ENCODE results near the gene AGAP1.

Gene AGAP1

DNA sequence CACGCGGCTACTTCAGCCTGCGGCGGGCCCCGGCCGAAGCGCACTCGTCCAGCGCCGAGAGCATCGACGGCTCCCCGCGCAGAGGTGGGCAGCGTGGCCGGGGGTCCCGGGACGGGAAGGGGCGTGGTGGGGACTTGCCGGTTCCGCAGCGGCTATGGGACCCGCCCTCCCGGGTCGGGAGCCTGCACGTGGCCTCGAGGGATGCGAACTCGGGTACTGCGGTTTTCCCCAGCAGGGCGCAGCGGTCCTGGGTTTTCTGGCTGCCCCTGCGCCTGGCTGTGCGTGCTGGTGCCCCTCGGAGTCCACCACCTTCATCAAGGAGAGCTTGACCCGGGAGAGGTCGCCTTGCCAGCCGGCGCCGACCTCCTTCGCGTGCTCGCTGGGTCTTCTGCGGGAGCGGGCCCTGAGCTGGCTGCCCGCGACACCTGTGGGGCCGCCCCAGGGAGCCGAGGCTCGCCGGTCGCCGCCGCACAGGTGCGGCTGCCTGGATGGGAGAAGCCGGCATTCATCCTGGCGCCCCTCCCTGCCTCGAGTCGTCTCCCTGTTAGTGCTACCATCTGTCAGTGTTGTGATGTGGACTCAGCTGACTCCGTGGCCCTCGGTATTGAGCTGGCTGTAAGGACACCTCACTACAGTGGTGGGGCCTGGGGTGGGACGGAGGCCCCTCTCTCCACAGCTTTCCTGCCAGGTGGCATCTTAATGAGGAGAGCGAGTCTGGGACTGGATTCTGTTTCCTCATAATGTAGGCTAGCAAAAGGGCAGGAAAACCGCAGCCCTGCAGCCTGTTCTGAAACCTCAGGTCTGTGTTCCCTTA lies 177.3 kb downstream of the AGAP1 start:
- DNase-seq: no peak

DNA sequence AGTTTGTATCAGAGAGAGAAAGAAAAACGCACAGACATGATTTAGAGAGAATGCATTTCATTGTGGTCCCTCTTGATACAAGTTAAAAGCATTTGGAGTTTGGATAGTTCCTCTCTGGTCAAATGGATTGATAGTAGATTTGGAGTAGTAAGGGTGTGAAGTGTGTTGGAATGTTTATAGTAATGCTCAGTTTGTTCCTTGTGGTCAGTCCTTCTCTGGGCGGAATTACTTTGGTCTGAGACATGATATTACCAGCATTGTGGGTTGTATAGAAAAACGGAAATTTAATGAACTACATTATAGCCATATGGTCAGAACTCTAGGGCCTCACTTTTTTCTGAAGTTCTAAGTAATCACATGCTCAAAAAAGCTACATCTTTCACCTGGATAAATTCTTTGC lies 178.9 kb downstream of the AGAP1 start:
- DNase-seq: no peak

- no peak for DNase-seq
These were observed 180.3 kb downstream of the AGAP1 start for GRCh38 chr2:235674146-235674545.

- DNase-seq: no peak
These were observed 181.0 kb downstream of the AGAP1 start for GRCh38 chr2:235674812-235675211.

- no peak for DNase-seq
These were observed 182.1 kb downstream of the AGAP1 start for GRCh38 chr2:235675678-235676535.

- no peak for DNase-seq
These were observed 182.6 kb downstream of the AGAP1 start for GRCh38 chr2:235676536-235676799.

GRCh38 chr2:235677276-235677788 lies 183.5 kb downstream of the AGAP1 start:
- DNase-seq: no peak

DNA sequence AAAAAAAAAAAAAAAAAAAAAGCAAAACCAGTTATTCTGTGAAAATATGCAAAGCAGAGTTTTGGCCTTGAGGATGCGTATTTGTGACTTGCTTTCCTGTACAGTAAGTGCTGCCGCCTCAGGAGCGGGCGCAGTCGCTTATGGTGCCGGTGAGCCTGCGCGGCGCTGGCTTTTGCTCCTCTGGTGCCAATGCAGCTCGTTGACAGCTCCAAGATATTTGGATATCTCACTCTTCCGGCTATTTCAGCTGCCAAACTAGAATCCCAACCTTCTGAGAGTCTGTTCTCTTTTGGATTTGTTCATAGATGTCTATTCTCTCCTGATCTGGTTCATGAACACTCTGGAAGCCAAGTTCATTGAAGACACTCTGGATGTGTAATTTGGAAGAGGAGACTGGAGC lies 184.1 kb downstream of the AGAP1 start:
- no peak for DNase-seq

DNA sequence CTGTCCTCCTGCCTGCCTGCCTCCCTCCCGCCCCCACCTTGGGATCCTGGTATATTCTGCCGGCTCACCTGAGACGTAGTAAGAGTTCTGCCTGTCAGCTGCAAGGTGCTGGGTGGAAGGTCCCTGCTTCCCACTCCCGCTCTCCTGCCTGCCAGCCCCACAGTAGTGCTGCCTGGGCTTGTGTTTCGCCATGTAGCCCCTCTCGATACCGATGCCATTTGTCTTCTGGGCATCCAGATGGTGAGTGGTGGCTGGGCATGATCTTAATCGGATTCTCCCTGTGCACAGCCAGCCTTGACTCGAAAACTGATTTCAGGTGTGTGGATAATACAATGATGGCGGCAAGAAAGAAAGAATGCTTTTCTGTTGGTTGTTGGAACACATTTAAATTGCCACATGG lies 184.9 kb downstream of the AGAP1 start:
- no peak for DNase-seq

DNA sequence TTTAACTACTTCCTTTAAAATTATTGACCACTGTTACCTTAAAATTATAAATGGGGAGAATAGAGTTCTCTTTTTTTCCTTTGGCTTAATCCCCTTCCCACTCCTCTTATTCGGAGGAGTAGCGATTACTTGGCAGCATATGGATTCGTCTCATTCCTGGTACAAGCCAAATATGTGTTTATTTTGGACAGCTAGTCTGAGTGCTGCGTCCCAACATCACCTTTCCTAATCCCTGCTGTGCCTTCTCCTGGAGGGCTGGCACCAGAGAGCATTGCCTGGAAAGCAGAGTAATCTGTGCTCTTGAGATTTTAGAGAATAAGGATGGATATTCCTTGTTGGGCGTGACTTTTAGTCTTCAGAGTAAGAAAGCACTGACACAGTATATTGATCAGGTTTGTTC lies 185.6 kb downstream of the AGAP1 start:
- DNase-seq: no peak

DNA sequence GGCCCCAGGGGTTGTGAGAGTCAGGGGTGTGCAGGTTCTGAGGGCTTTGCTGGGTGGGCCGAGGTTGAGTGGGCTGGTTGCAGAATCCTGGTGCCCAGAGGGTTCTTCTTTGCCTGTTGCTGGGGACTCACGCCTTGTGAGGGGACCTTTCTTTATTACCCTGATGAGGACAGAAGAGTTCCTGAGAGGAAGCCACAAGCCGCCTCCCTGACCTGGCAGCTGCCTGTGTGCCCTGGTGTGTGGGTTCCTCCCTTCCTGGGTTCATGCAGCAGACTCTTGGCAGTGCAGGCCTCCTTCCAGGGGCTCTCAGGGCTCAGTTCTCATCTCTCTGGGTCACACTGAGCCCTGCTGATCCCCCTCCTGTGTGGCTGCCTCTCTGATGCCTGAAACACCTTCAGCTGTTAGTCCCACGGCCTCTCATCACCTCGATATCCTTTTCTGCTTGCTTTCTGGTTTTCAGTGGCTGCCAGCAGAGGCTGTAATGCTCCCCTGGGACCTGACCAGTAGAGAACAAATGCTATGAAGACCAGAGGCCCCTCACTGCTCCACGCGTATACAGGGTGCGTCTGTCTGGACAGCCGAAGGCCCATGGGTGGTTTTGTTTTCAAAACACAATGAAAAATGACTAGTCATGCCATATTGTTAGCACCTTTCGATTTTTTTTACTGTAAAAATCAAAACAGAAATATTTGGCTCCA lies 191.3 kb downstream of the AGAP1 start:
- no peak for DNase-seq

GRCh38 chr2:235688511-235689426 lies 194.9 kb downstream of the AGAP1 start:
- no peak for DNase-seq

GRCh38 chr2:235689427-235689853 lies 195.6 kb downstream of the AGAP1 start:
- DNase-seq: no peak

- DNase-seq: no peak
These were observed 196.4 kb downstream of the AGAP1 start for GRCh38 chr2:235690082-235690808.

DNA sequence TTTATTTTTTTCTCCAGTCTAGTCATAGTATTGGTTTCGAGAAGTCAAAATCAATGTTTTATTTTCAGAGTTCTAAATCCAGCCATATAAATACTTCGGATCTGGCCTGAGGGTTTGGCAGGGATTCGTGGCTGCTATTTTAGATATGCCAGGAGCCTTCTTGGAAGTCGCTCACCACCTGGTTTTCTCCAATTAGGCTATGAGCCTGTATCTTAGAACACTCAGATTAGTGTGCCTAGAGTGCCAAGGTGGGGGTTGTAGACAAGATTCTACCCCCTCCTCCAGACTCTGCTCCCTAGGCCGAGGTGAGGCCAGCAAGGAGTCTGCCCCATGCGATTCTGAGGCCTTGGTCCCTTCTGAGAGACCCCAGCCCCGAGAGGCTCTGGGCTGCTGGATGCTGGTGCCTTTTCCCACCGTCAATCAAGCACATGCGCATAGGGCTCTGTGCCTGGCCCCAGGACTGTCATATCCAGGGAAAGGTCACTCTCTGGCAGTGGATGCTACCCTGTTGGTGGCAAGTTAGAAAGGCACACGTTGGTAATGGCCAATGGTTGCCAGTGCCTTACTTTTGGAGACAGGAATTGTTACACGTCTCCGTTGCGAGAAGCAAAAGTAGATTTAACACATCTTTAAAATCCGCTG lies 197.1 kb downstream of the AGAP1 start:
- no peak for DNase-seq

- no peak for DNase-seq
These were observed 198.2 kb downstream of the AGAP1 start for GRCh38 chr2:235692076-235692475.

GRCh38 chr2:235692671-235693171 lies 198.9 kb downstream of the AGAP1 start:
- no peak for DNase-seq

GRCh38 chr2:235693279-235693678 lies 199.4 kb downstream of the AGAP1 start:
- DNase-seq: no peak

- DNase-seq: no peak
These were observed 201.1 kb downstream of the AGAP1 start for GRCh38 chr2:235694721-235695601.

DNA sequence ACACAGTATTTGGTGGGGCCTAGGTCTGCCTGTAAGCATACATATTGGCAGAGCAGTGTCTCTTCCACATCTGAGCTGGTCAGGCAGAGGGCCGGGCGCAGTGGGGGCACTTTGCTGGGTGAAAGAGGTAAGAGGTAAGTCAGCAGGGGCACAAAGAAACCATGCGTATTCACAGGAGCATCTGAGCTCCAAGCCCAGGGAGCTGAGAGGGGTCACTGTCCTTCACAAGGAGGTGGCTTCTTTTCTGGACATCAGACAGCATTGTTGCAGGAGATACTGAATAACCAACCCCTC lies 201.7 kb downstream of the AGAP1 start:
- DNase-seq: no peak

All from activated effector memory CD4-positive, alpha-beta T cell treated with anti-CD3 and anti-CD28 coated beads, Interleukin-2, amount 50 U/mL, for 16 hours (primary cell).